Adrenal gland (tissue), 12 donors: ENCODE results near the gene PNPLA5. TPM values are rescaled to one million over a fixed set of nuclear protein-coding genes. Genes with fewer than 3 reads are reported as not detected.

ENCODE experiments used
- DNase-seq, 7 donors: peaks; one replicate each; pipeline ENCODE4 v3.0.0-alpha.2; 2019 to 2020
- H3K27ac ChIP-seq, 5 donors: fragments of 200-600 bp; sonication (generic) in 4 of 5; 1 replicate in 3 of 5; 2 replicates in 2 of 5; pipeline versions ENCODE4 v1.5.1 to v1.8.0; 2016 to 2020; ENCODE audit warnings: mild to moderate bottlenecking in 1 of 5
- H3K27me3 ChIP-seq: fragments of 200-600 bp; 2 replicates; pipeline ENCODE4 v1.8.0; 2021
- H3K36me3 ChIP-seq, 2 donors: fragments of 200-600 bp; replicated peaks in 1 of 2; 1 replicate in 1 of 2; 2 replicates in 1 of 2; pipeline versions ENCODE4 v1.5.1 to v1.8.0; 2018 to 2022
- H3K4me1 ChIP-seq, 2 donors: fragments of 200-600 bp; replicated peaks in 1 of 2; 1 replicate in 1 of 2; 2 replicates in 1 of 2; pipeline versions ENCODE4 v1.5.1 to v1.8.0; 2018 to 2021
- H3K4me3 ChIP-seq, 4 donors: fragments of 200-600 bp; sonication (generic) in 3 of 4; one replicate each; pipeline ENCODE4 v1.5.1; 2016 to 2018
- H3K9me3 ChIP-seq, 3 donors: fragments of 200-600 bp; sonication (generic) in 1 of 3; replicated peaks in 1 of 3; 1 replicate in 2 of 3; 2 replicates in 1 of 3; pipeline versions ENCODE4 v1.5.1 to v1.8.0; 2016 to 2021
- POLR2A ChIP-seq, 2 donors: fragments of 450-650 bp; IDR thresholded peaks; one replicate each; pipeline ENCODE4 v1.6.1; 2017; ENCODE audit warnings: antibody characterized with exemption in 2 of 2, mild to moderate bottlenecking in 2 of 2, moderate library complexity in 1 of 2
- WGBS, 4 donors: extraction: QIAGEN DNeasy Blood & Tissue Kit in 2 of 4; methylation state at CpG; one replicate each; pipeline versions ENCODE4 v1.1.5 to v1.1.7; 2013 to 2017; 5-methylcytosine and 5-hydroxymethylcytosine counted together
- intact Hi-C, 2 donors: fragments of 100-400 bp; cut with DNase I; formaldehyde crosslinking; loops; one replicate each; pipeline versions ENCODE4 v1.14.1 to v1.15.0; 2022 to 2023
- polyA plus RNA-seq, 3 donors: library from polyadenylated mRNA; stranded (reverse); fragments of 200-250 nt in 2 of 3; fragments of 350-450 nt in 1 of 3; fragmentation: Illumina TruSeq in 1 of 3; extraction: RNeasy Lipid Tissue Mini Kit (QIAGEN cat#74804) in 1 of 3; gene quantifications; one replicate each; pipeline ENCODE4 v1.2.3, GENCODE V29; 2013 to 2014
- total RNA-seq, 9 donors: library from RNA; depleted of rRNA in 4 of 9; stranded (reverse); fragments of >200 nt in 4 of 9; fragments of 120-200 nt in 1 of 9; fragmentation: NEBNext Ultra II Directional in 1 of 9; extraction: Animal tissue kit (Norgen Biotek cat#: 25700) in 1 of 9; gene quantifications; one replicate each; pipeline versions ENCODE4 v1.1.0 to v1.2.4, GENCODE V29; 2013 to 2023
- TF ChIP-seq, protein P1 (sequence below), 6 experiments: fragments of 450-650 bp in 4 of 6; fragments of 200-600 bp in 2 of 6; sonication (generic) in 1 of 6; IDR thresholded peaks; 1 replicate in 5 of 6; 2 replicates in 1 of 6; pipeline versions ENCODE4 v1.5.1 to v1.8.0; 2016 to 2021; ENCODE audit warnings: antibody characterized with exemption in 6 of 6, mild to moderate bottlenecking in 2 of 6, moderate library complexity in 1 of 6
- donor health status: healthy with polysubstance abuse.
- donor health status: Bipolar disorder and iron deficiency.
- donor health status: DM: yes; HTN: yes; CAD: no.
- donor health status: DM: no; HTN: no; CAD: no.
- donor health status: DM: no; HTN: no; CAD: no.
- donor health status: DM: yes; HTN: yes; CAD: no.

The PNPLA5 gene
- total and polyA plus RNA-seq, 12 donors, result not detected

DNA sequence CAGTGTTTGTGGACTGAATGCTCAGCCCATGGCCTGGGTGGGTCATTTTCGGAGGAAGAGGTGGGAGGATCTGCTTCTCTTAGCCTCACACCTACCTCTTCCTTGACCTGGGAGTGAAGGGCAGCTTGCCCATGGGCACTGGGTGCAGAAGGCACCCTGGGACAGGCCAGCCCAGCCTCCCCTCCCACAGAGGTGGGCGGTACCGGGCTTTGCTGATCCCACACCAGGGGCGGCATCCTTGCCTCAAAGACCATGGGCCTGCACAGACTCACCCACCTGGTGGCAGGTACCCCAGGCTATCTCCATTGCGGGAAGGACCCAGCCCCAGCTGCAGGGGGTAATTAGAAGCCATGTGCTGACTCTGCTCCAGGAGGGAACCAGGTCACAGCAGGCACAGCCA, 1.5 kb upstream of the PNPLA5 start:
- H3K4me3 ChIP-seq, result no peak overlapping the region
- no peak for TF ChIP-seq POLR2A (IDR thresholded peaks at IDR 0.05)
- TF ChIP-seq, protein P1, sequence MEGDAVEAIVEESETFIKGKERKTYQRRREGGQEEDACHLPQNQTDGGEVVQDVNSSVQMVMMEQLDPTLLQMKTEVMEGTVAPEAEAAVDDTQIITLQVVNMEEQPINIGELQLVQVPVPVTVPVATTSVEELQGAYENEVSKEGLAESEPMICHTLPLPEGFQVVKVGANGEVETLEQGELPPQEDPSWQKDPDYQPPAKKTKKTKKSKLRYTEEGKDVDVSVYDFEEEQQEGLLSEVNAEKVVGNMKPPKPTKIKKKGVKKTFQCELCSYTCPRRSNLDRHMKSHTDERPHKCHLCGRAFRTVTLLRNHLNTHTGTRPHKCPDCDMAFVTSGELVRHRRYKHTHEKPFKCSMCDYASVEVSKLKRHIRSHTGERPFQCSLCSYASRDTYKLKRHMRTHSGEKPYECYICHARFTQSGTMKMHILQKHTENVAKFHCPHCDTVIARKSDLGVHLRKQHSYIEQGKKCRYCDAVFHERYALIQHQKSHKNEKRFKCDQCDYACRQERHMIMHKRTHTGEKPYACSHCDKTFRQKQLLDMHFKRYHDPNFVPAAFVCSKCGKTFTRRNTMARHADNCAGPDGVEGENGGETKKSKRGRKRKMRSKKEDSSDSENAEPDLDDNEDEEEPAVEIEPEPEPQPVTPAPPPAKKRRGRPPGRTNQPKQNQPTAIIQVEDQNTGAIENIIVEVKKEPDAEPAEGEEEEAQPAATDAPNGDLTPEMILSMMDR (IDR thresholded peaks at IDR 0.05), result no peak
- peaks cover 49% of the 10 kb centered on the region for H3K27me3 ChIP-seq
- no peaks in the 10 kb centered on the region for H3K4me1 ChIP-seq
- no peak overlapping the region for H3K27ac ChIP-seq
- no peaks in the 10 kb centered on the region for H3K36me3 ChIP-seq
- H3K9me3 ChIP-seq, result no peaks in the 10 kb centered on the region
- no peak for DNase-seq
- 55 to 80% (median 62%) methylated on average over 5 of the region's 5 CpGs; no CpG with 5 or more reads in 1 of the 4 donors for WGBS, 4 donors
- intact Hi-C loops, result no loop called here

DNA sequence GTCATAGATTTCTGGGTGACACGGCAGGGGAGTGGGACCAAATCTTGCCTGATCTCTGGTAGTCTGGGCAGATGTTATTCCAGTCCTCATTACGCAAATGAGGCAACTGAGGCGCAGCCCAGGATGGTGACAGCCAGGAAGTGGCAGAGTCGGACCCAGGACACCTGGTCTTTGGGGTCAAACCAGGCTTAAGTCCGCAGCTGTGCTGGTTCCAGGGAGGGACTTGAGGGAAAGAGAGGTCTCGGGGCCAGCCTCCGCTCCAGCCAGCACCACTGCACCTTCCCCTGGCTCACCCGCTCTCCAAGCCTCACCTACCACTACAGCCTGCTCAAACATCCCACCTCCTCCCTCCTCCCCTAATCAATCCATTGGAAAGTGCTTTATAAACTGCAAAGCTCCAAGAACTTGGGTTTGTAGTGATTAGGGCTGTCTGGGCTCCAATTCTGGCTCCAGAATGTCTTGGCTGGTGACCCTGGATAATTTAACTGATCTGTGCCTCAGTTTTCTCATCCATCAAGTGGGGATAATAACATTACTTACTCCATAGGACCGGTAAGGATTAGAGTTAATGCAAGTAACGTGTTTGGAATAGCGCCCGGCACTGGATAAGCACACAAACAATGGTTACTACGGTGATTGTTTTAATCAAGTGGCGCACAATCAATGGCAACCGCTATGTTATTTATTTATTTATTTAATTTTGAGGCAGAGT, 526 bp upstream of the PNPLA5 start:
- DNase-seq, result no peak
- TF ChIP-seq, protein P1 (IDR thresholded peaks at IDR 0.05), result no peak
- no peak for TF ChIP-seq POLR2A (IDR thresholded peaks at IDR 0.05)
- Histone ChIP-seq H3K27me3 (peaks cover 49% of the 10 kb centered on the region), H3K4me3 (no peak overlapping the region), H3K36me3 (no peaks in the 10 kb centered on the region), H3K9me3 (no peaks in the 10 kb centered on the region), H3K4me1 (no peaks in the 10 kb centered on the region), H3K27ac (no peak overlapping the region)
- 51 to 77% (median 65%) methylated on average over 9 to 15 of the region's 15 CpGs for WGBS, 4 donors
- intact Hi-C loops, result no loop called here

DNA sequence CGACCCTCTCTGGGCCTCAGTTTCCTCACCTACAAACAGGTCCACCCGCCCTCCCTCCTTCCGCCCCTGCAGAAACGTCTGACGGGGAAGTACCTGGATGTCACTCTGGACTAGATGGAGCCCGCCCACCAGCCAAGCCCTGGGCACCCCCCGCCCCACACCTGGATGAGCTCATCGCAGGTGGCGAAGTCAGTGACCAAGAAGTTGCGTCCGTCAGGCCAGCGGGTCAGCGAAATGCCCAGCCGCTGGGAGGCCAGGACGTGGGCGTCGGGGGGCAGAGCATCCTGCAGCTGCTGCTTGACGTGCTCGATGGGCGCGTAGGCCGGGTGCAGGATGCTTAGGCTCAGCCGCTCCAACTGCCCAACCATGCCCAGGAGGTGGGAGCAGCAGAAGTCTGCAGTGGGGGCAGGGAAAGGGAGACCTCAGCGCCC, 897 bp downstream of the PNPLA5 start:
- Histone ChIP-seq H3K4me3 (no peak overlapping the region), H3K9me3 (no peaks in the 10 kb centered on the region), H3K27ac (no peak overlapping the region), H3K4me1 (no peaks in the 10 kb centered on the region), H3K36me3 (no peaks in the 10 kb centered on the region), H3K27me3 (peaks cover 49% of the 10 kb centered on the region)
- intact Hi-C loops, result no loop called here
- peak in 1 of 7 donors; percentile 9 for DNase-seq
- TF ChIP-seq POLR2A (IDR thresholded peaks at IDR 0.05), result no peak
- TF ChIP-seq, protein P1 (IDR thresholded peaks at IDR 0.05), result no peak
- WGBS, 4 donors, result 12 to 20% (median 17%) methylated on average over 12 to 24 of the region's 24 CpGs

DNA sequence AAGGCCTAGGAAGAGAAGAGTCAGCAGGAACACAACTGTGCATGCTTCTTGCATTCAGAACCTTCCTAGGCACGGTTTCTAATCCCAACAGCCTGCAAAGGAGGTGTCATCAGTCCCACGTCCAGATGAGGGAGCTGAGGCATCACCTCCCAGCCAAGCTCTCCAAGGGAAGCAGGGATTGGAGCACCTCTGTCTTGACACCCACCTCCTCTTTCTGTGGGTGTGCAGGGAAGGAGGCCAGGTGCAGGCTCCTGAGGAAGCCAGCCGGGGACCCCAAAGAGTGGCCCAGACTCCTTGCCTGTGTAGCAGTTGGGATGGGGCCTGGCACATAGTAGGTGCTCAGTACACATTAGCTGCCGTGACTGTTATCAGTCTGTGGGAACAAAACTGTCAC, 2.0 kb downstream of the PNPLA5 start:
- 27 to 56% (median 45%) methylated on average over 2 to 4 of the region's 4 CpGs for WGBS, 4 donors
- no peaks in the 10 kb centered on the region for H3K36me3 ChIP-seq
- no peak overlapping the region for H3K27ac ChIP-seq
- no peaks in the 10 kb centered on the region for H3K9me3 ChIP-seq
- H3K4me3 ChIP-seq, result no peak overlapping the region
- peaks cover 49% of the 10 kb centered on the region for H3K27me3 ChIP-seq
- intact Hi-C loops, result loop anchor here in 1 of 2 donors (5.0 kb wide), 1 partner anchor 503 kb away; no protein-coding TSS in a partner anchor
- TF ChIP-seq, protein P1 (IDR thresholded peaks at IDR 0.05), result no peak
- no peak for TF ChIP-seq POLR2A (IDR thresholded peaks at IDR 0.05)
- H3K4me1 ChIP-seq, result no peaks in the 10 kb centered on the region
- peak in 2 of 7 donors; percentile 4 to 6 for DNase-seq
